Liver (tissue), 9 donors: ENCODE results near the gene HOPX. TPM values are rescaled to one million over a fixed set of nuclear protein-coding genes. Genes with fewer than 3 reads are reported as not detected.

Experiments
- DNase-seq: peaks from one replicate; pipeline ENCODE4 v3.0.0-alpha.2; 2017; ENCODE audit warnings: low spot score
- H3K27ac ChIP-seq, 2 donors: one replicate each; pipeline ENCODE4 v1.7.0; 2013; ENCODE audit warnings: inconsistent platforms in 2 of 2, low read length in 2 of 2, control low read depth in 1 of 2, low read depth in 1 of 2, mild to moderate bottlenecking in 1 of 2
- H3K27me3 ChIP-seq, 4 donors: one replicate each; pipeline versions ENCODE4 v1.6.1 to v1.7.0; 2013; ENCODE audit warnings: low read length in 3 of 4, inconsistent platforms in 1 of 4, mild to moderate bottlenecking in 1 of 4, moderate library complexity in 1 of 4; ENCODE audit not compliant: control insufficient read depth in 4 of 4, insufficient read depth in 4 of 4
- H3K36me3 ChIP-seq, 4 donors: one replicate each; pipeline versions ENCODE4 v1.6.1 to v1.7.0; 2013; ENCODE audit warnings: low read length in 3 of 4, mild to moderate bottlenecking in 3 of 4, low read depth in 1 of 4, moderate library complexity in 1 of 4; ENCODE audit not compliant: control insufficient read depth in 4 of 4, insufficient read depth in 3 of 4
- H3K4me1 ChIP-seq, 4 donors: one replicate each; pipeline versions ENCODE4 v1.6.1 to v1.7.0; 2013; ENCODE audit warnings: low read length in 3 of 4, mild to moderate bottlenecking in 3 of 4, moderate library complexity in 1 of 4; ENCODE audit not compliant: control insufficient read depth in 4 of 4, insufficient read depth in 4 of 4
- H3K4me3 ChIP-seq, 3 donors: one replicate each; pipeline versions ENCODE4 v1.6.1 to v1.7.0; 2013; ENCODE audit warnings: low read length in 3 of 3, control low read depth in 1 of 3, low read depth in 1 of 3, mild to moderate bottlenecking in 1 of 3
- H3K9ac ChIP-seq, 2 donors: one replicate each; pipeline ENCODE4 v1.7.0; 2013; ENCODE audit warnings: low read length in 2 of 2, mild to moderate bottlenecking in 2 of 2, moderate library complexity in 2 of 2, control low read depth in 1 of 2, low read depth in 1 of 2
- H3K9me3 ChIP-seq, 4 donors: one replicate each; pipeline versions ENCODE4 v1.6.1 to v1.7.0; 2013; ENCODE audit warnings: low read length in 3 of 4; ENCODE audit not compliant: control insufficient read depth in 4 of 4
- EGR1 ChIP-seq, 2 donors: IDR thresholded peaks; 2 replicates each; pipeline ENCODE4 v1.6.1; 2016 to 2018; ENCODE audit warnings: antibody characterized with exemption in 2 of 2, low read depth in 2 of 2
- FOXA2 ChIP-seq: IDR thresholded peaks from 2 replicates; pipeline ENCODE4 v1.6.1; 2016; ENCODE audit warnings: antibody characterized with exemption
- HNF4A ChIP-seq, 2 donors: conservative IDR thresholded peaks; 2 replicates each; pipeline ENCODE4 v1.6.1; 2016; ENCODE audit warnings: antibody characterized with exemption in 2 of 2, mild to moderate bottlenecking in 2 of 2
- HNF4G ChIP-seq: IDR thresholded peaks from 2 replicates; pipeline ENCODE4 v1.6.1; 2016; ENCODE audit warnings: antibody characterized with exemption
- JUND ChIP-seq, 2 donors: IDR thresholded peaks; 2 replicates each; pipeline ENCODE4 v1.6.1; 2016; ENCODE audit warnings: antibody characterized with exemption in 2 of 2
- NR2F2 ChIP-seq: IDR thresholded peaks from 2 replicates; pipeline ENCODE4 v1.6.1; 2016; ENCODE audit warnings: antibody characterized with exemption
- RAD21 ChIP-seq, 2 donors: IDR thresholded peaks; 2 replicates each; pipeline ENCODE4 v1.6.1; 2016; ENCODE audit warnings: antibody characterized with exemption in 2 of 2, mild to moderate bottlenecking in 2 of 2
- SP1 ChIP-seq: IDR thresholded peaks from 2 replicates; pipeline ENCODE4 v1.6.1; 2018; ENCODE audit warnings: antibody characterized with exemption, mild to moderate bottlenecking
- TAF1 ChIP-seq: conservative IDR thresholded peaks from 2 replicates; pipeline ENCODE4 v1.6.1; 2016; ENCODE audit warnings: antibody characterized with exemption, mild to moderate bottlenecking
- YY1 ChIP-seq: IDR thresholded peaks from 2 replicates; pipeline ENCODE4 v1.6.1; 2016; ENCODE audit warnings: antibody characterized with exemption, mild to moderate bottlenecking
- WGBS: extraction: QIAGEN DNeasy Blood & Tissue Kit; methylation state at CpG from one replicate; pipeline ENCODE4 v1.1.7; 2013; 5-methylcytosine and 5-hydroxymethylcytosine counted together
- polyA plus RNA-seq, 2 donors: library from polyadenylated mRNA; stranded (reverse) in 1 of 2; unstranded in 1 of 2; fragments of 200-250 nt in 1 of 2; fragments of >200 nt in 1 of 2; fragmentation: Nextera tagmentation in 1 of 2; extraction: Ambion mirVana in 1 of 2; gene quantifications; one replicate each; pipeline versions ENCODE4 v1.2.1 to v1.2.3, GENCODE V29; 2013 to 2015
- total RNA-seq, 2 donors: library from RNA; depleted of rRNA; stranded (reverse); fragments of >200 nt; gene quantifications; one replicate each; pipeline ENCODE4 v1.2.3, GENCODE V29; 2014
- TF ChIP-seq, protein P1 (sequence below): IDR thresholded peaks from 2 replicates; pipeline ENCODE4 v1.6.1; 2016; ENCODE audit warnings: antibody characterized with exemption, mild to moderate bottlenecking
- TF ChIP-seq, protein P2 (sequence below): IDR thresholded peaks from 2 replicates; pipeline ENCODE4 v1.6.1; 2016; ENCODE audit warnings: antibody characterized with exemption
- TF ChIP-seq, protein P3 (sequence below): IDR thresholded peaks from 2 replicates; pipeline ENCODE4 v1.6.1; 2016; ENCODE audit warnings: antibody characterized with exemption
- TF ChIP-seq, protein P4 (sequence below): IDR thresholded peaks from 2 replicates; pipeline ENCODE4 v1.6.1; 2016; ENCODE audit warnings: antibody characterized with exemption
- donor health status: healthy.
- donor health status: healthy.
- donor health status: healthy.
- donor health status: healthy.
- donor health status: healthy.

Gene HOPX
- total and polyA plus RNA-seq, 4 donors = 0.40 to 2.4 (median 0.63) TPM

DNA sequence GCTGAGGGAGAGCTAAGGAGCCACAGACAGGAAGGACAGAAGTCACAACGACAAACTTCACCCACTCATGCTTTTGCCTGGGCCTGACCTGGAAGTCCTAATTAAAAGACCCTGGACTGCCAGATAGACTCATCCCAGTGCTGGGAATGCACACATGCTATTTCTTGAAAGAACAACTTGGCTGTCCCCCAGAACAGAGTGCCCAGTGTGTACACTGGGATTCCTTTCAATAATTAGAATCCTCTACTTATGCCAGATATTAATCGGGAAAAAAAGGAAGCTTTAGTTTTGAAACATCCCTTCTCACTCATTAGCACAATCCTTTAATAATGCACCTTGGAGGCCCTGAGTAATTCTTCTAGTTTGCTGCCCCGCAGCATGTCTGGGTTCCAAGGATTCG lies 3.4 kb downstream of the HOPX start:
- peaks cover 0 to 8% (median 0%) of the 10 kb centered on the region in 4 donors for H3K27me3 ChIP-seq
- 69% methylated on average over 4 of the region's 4 CpGs for WGBS
- no peaks in the 10 kb centered on the region for H3K4me1 ChIP-seq
- no peak for DNase-seq
- TF ChIP-seq SP1 = no peak
- TF ChIP-seq, protein P1, sequence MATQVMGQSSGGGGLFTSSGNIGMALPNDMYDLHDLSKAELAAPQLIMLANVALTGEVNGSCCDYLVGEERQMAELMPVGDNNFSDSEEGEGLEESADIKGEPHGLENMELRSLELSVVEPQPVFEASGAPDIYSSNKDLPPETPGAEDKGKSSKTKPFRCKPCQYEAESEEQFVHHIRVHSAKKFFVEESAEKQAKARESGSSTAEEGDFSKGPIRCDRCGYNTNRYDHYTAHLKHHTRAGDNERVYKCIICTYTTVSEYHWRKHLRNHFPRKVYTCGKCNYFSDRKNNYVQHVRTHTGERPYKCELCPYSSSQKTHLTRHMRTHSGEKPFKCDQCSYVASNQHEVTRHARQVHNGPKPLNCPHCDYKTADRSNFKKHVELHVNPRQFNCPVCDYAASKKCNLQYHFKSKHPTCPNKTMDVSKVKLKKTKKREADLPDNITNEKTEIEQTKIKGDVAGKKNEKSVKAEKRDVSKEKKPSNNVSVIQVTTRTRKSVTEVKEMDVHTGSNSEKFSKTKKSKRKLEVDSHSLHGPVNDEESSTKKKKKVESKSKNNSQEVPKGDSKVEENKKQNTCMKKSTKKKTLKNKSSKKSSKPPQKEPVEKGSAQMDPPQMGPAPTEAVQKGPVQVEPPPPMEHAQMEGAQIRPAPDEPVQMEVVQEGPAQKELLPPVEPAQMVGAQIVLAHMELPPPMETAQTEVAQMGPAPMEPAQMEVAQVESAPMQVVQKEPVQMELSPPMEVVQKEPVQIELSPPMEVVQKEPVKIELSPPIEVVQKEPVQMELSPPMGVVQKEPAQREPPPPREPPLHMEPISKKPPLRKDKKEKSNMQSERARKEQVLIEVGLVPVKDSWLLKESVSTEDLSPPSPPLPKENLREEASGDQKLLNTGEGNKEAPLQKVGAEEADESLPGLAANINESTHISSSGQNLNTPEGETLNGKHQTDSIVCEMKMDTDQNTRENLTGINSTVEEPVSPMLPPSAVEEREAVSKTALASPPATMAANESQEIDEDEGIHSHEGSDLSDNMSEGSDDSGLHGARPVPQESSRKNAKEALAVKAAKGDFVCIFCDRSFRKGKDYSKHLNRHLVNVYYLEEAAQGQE = no peak
- no peak for TF ChIP-seq YY1
- no peak for TF ChIP-seq FOXA2
- TF ChIP-seq, protein P2, sequence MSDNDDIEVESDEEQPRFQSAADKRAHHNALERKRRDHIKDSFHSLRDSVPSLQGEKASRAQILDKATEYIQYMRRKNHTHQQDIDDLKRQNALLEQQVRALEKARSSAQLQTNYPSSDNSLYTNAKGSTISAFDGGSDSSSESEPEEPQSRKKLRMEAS = no peak
- TF ChIP-seq, protein P3, sequence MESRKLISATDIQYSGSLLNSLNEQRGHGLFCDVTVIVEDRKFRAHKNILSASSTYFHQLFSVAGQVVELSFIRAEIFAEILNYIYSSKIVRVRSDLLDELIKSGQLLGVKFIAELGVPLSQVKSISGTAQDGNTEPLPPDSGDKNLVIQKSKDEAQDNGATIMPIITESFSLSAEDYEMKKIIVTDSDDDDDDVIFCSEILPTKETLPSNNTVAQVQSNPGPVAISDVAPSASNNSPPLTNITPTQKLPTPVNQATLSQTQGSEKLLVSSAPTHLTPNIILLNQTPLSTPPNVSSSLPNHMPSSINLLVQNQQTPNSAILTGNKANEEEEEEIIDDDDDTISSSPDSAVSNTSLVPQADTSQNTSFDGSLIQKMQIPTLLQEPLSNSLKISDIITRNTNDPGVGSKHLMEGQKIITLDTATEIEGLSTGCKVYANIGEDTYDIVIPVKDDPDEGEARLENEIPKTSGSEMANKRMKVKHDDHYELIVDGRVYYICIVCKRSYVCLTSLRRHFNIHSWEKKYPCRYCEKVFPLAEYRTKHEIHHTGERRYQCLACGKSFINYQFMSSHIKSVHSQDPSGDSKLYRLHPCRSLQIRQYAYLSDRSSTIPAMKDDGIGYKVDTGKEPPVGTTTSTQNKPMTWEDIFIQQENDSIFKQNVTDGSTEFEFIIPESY = no peak
- TF ChIP-seq, protein P4, sequence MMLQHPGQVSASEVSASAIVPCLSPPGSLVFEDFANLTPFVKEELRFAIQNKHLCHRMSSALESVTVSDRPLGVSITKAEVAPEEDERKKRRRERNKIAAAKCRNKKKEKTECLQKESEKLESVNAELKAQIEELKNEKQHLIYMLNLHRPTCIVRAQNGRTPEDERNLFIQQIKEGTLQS = no peak
- no peak for TF ChIP-seq NR2F2
- no peak for TF ChIP-seq JUND (IDR thresholded peaks at IDR 0.05)
- TF ChIP-seq EGR1 (IDR thresholded peaks at IDR 0.05; ENCODE audit: low read depth in 2 of 2) = no peak
- no peak for TF ChIP-seq RAD21 (IDR thresholded peaks at IDR 0.05)
- no peak for TF ChIP-seq TAF1
- TF ChIP-seq HNF4A (conservative IDR thresholded peaks at IDR 0.05) = no peak
- TF ChIP-seq HNF4G = no peak
- H3K9ac ChIP-seq = no peak overlapping the region
- no peaks in the 10 kb centered on the region for H3K9me3 ChIP-seq
- H3K4me3 ChIP-seq = no peak overlapping the region
- H3K36me3 ChIP-seq = no peaks in the 10 kb centered on the region
- no peak overlapping the region for H3K27ac ChIP-seq

DNA sequence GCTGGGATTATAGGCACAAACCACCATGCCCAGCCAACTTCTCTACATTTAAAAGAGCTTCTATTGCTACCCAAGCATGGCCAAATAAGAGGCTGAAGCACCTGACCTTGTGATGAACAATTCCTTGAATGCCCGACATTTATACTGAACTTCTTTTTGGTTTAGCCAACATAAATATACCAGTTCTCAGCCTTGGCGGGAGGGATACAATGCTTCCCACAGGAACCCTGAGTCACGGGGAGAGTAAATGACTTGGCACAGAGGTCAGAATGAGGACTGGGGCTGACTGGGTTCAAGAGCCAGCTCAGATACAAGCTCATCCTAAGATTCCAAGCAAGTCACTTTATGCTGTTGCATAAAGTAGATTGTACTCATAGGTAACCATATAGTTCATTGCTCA lies 6.1 kb downstream of the HOPX start:
- Histone ChIP-seq H3K27me3 (no peaks in the 10 kb centered on the region), H3K9me3 (no peaks in the 10 kb centered on the region), H3K9ac (no peak overlapping the region), H3K27ac (no peak overlapping the region), H3K4me1 (no peaks in the 10 kb centered on the region), H3K36me3 (no peaks in the 10 kb centered on the region), H3K4me3 (no peak overlapping the region)
- no peak for DNase-seq
- WGBS = 91% methylated on average over 3 of the region's 3 CpGs
- TF ChIP-seq, protein P3 = no peak
